ENCODE data around the gene TBC1D22A. TPM values are rescaled to one million over a fixed set of nuclear protein-coding genes. Genes with fewer than 3 reads are reported as not detected.

TBC1D22A gene
- total RNA-seq, 2 donors from 2014 or later, result 28.9 to 31.3 TPM

DNA sequence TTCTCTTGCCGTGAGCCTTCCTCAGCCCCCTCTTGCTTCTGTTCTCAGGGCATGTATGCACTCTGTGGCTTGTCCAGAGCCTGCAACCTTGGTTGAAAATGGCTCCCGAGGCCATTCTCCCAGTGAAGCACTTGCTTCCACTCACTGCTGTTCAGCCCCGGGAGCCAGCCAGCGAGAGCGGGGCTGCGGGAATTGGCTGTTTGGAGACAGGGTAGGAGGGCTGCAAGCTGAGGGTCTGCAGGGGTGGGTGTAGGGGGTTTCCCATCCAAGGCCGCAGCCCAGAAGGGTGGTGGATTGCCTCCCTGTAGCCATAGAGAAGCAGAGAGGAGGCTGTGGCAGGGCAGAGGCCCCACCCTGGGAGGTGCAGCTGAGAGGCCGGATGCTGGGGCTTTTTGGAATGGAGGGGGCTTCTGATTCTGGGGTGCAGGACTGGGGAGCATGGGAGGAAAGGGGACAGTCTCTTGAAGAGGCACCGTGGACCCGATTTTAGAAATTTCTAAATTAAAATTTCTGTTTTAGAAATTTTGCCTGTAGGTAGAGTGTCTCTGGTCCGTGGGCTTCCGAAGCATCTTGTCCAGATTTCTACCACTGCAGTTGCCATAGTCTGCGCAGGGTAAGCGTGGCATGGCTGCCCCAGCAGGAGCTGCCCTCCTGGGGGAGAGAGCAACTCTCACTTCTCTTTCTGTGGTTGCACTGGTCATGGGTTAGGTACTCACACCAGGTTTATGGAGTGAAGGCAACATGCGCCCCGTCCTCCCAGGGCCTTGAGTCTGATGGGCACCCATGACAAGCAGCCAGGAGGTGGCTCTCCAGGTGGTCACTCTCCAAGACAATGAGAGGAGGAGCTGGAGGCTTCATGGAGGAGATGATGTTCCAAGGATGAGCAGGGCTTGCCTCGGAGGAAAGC is 100.2 kb downstream of the TBC1D22A start:
- no peaks in the 10 kb centered on the region for H3K36me3 ChIP-seq
- H3K9me3 ChIP-seq, result no peaks in the 10 kb centered on the region
- DNase-seq (ENCODE audit: low spot score) (no peak), ATAC-seq (ENCODE audit: insufficient number of reproducible peaks, low FRiP score, low read depth) (no peak)
- H3K27me3 ChIP-seq (replicated peaks; ENCODE audit: insufficient read depth), result no peaks in the 10 kb centered on the region
- TF ChIP-seq, protein P1, sequence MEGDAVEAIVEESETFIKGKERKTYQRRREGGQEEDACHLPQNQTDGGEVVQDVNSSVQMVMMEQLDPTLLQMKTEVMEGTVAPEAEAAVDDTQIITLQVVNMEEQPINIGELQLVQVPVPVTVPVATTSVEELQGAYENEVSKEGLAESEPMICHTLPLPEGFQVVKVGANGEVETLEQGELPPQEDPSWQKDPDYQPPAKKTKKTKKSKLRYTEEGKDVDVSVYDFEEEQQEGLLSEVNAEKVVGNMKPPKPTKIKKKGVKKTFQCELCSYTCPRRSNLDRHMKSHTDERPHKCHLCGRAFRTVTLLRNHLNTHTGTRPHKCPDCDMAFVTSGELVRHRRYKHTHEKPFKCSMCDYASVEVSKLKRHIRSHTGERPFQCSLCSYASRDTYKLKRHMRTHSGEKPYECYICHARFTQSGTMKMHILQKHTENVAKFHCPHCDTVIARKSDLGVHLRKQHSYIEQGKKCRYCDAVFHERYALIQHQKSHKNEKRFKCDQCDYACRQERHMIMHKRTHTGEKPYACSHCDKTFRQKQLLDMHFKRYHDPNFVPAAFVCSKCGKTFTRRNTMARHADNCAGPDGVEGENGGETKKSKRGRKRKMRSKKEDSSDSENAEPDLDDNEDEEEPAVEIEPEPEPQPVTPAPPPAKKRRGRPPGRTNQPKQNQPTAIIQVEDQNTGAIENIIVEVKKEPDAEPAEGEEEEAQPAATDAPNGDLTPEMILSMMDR (IDR thresholded peaks at IDR 0.05), result no peak
- no peaks in the 10 kb centered on the region for H3K4me1 ChIP-seq (ENCODE audit: control insufficient read depth in 1 of 2, low read depth in 2 of 2)
- H3K27ac ChIP-seq, result no peak overlapping the region
- no peak overlapping the region for H3K4me3 ChIP-seq

- no peaks in the 10 kb centered on the region for H3K27me3 ChIP-seq (replicated peaks; ENCODE audit: insufficient read depth)
- H3K4me3 ChIP-seq, result no peak overlapping the region
- ATAC-seq (ENCODE audit: insufficient number of reproducible peaks, low FRiP score, low read depth), result no peak
- H3K4me1 ChIP-seq (ENCODE audit: control insufficient read depth in 1 of 2, low read depth in 2 of 2), result no peaks in the 10 kb centered on the region
- TF ChIP-seq, protein P1 (IDR thresholded peaks at IDR 0.05), result no peak
- H3K27ac ChIP-seq, result no peak overlapping the region
- no peaks in the 10 kb centered on the region for H3K9me3 ChIP-seq
- no peak for DNase-seq (ENCODE audit: low spot score)
- no peaks in the 10 kb centered on the region for H3K36me3 ChIP-seq
Observed at GRCh38 chr22:46863794-46864193, 101.3 kb downstream of the TBC1D22A start.

DNA sequence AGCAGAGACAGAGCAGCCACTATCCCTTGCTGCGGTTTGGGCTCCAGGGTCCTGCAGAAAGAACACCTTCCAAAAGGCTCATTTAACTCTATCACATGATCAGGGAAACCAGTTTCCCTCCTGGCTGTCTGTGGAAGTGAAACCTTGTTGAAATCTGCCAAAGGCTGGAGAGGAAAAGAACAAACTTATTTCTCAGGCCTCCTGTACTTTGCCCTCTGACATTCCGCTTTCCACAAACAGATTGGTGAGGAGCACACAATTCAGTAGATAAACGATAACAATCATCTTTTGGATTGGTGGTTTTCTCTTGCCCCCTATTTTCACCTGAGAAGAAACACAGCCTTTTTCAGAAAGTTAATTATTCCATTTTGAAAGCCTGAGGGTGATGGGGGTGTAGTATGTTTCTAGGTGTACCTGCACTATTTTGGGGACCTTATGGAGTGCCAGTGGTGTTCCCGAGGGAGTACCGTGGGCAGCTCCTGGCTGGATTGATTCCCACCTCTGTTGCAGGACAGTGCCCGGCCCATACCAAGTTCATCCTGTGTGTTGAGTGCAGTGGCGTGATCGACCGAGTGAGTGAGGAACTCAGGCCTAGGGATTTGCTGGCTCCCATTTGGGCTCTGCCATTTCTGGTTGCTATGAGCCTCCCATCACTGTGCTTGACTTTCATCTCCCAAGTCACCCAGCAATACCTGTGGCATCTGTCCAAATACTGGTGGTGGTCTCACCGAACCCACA is 102.0 kb downstream of the TBC1D22A start:
- H3K4me3 ChIP-seq, result no peak overlapping the region
- H3K36me3 ChIP-seq, result no peaks in the 10 kb centered on the region
- TF ChIP-seq, protein P1 (IDR thresholded peaks at IDR 0.05), result no peak
- H3K27me3 ChIP-seq (replicated peaks; ENCODE audit: insufficient read depth), result no peaks in the 10 kb centered on the region
- H3K9me3 ChIP-seq, result no peaks in the 10 kb centered on the region
- DNase-seq (ENCODE audit: low spot score) (no peak), ATAC-seq (ENCODE audit: insufficient number of reproducible peaks, low FRiP score, low read depth) (no peak)
- H3K27ac ChIP-seq, result no peak overlapping the region
- H3K4me1 ChIP-seq (ENCODE audit: control insufficient read depth in 1 of 2, low read depth in 2 of 2), result no peaks in the 10 kb centered on the region

DNA sequence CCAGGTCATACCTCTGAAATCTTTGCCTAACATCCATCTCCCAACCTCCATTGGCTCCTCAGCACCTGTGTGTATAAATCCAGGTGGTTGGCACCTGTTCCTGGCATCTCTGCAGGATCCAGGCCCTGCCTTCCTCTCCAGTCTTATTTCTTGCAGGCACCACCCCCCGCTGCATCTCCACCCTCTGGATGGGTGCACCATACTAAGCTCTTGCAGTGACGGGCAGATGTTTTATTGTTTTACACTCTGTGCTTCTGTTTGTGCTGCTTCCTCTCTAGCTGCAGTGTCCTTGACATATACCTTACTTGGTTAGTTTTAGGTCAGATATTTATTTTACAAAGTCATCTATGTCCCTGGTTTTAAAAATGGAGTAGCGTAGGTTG is 102.6 kb downstream of the TBC1D22A start:
- no peak overlapping the region for H3K27ac ChIP-seq
- DNase-seq (ENCODE audit: low spot score), result no peak
- no peak for ATAC-seq (ENCODE audit: insufficient number of reproducible peaks, low FRiP score, low read depth)
- H3K36me3 ChIP-seq, result no peaks in the 10 kb centered on the region
- H3K9me3 ChIP-seq, result no peaks in the 10 kb centered on the region
- TF ChIP-seq, protein P1 (IDR thresholded peaks at IDR 0.05), result no peak
- no peaks in the 10 kb centered on the region for H3K27me3 ChIP-seq (replicated peaks; ENCODE audit: insufficient read depth)
- no peak overlapping the region for H3K4me3 ChIP-seq
- H3K4me1 ChIP-seq (ENCODE audit: control insufficient read depth in 1 of 2, low read depth in 2 of 2), result no peaks in the 10 kb centered on the region

GRCh38 chr22:46865642-46866041 is 103.2 kb downstream of the TBC1D22A start:
- Histone ChIP-seq H3K4me1 (ENCODE audit: control insufficient read depth in 1 of 2, low read depth in 2 of 2) (no peaks in the 10 kb centered on the region), H3K9me3 (no peaks in the 10 kb centered on the region), H3K27me3 (replicated peaks; ENCODE audit: insufficient read depth) (no peaks in the 10 kb centered on the region), H3K4me3 (no peak overlapping the region), H3K27ac (no peak overlapping the region), H3K36me3 (no peaks in the 10 kb centered on the region)
- DNase-seq (ENCODE audit: low spot score) (no peak), ATAC-seq (ENCODE audit: insufficient number of reproducible peaks, low FRiP score, low read depth) (no peak)
- TF ChIP-seq, protein P1 (IDR thresholded peaks at IDR 0.05), result no peak
